ENCODE measurements around the gene BCL10. TPM values are rescaled to one million over a fixed set of nuclear protein-coding genes. Genes with fewer than 3 reads are reported as not detected.

The BCL10 gene
- total and polyA plus RNA-seq, 2 of the 13 experiments (the other 11 are each of a cell fraction or from before 2014, with no cell fraction given) = 3.7 to 14.1 TPM

DNA sequence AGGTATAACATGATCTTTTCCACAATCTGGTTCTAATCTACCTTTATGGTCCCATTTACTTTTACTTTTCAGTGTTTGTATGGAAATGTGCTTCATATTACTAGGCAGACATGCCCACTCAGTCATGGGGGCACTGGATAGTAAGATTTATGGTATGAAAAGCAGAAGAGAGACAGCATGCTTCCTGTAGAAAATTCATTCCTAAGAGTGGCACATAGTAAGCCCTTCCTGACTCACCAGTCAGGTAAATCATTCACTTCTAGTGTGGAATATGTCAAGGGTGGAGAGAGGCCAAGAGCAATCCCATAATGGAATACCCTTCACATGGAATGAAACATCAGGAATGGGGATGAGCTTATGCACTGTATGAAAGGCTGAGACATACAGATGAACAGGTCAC is 49.5 kb upstream of the BCL10 start (continued):
- TF ChIP-seq, protein P1, sequence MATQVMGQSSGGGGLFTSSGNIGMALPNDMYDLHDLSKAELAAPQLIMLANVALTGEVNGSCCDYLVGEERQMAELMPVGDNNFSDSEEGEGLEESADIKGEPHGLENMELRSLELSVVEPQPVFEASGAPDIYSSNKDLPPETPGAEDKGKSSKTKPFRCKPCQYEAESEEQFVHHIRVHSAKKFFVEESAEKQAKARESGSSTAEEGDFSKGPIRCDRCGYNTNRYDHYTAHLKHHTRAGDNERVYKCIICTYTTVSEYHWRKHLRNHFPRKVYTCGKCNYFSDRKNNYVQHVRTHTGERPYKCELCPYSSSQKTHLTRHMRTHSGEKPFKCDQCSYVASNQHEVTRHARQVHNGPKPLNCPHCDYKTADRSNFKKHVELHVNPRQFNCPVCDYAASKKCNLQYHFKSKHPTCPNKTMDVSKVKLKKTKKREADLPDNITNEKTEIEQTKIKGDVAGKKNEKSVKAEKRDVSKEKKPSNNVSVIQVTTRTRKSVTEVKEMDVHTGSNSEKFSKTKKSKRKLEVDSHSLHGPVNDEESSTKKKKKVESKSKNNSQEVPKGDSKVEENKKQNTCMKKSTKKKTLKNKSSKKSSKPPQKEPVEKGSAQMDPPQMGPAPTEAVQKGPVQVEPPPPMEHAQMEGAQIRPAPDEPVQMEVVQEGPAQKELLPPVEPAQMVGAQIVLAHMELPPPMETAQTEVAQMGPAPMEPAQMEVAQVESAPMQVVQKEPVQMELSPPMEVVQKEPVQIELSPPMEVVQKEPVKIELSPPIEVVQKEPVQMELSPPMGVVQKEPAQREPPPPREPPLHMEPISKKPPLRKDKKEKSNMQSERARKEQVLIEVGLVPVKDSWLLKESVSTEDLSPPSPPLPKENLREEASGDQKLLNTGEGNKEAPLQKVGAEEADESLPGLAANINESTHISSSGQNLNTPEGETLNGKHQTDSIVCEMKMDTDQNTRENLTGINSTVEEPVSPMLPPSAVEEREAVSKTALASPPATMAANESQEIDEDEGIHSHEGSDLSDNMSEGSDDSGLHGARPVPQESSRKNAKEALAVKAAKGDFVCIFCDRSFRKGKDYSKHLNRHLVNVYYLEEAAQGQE (IDR thresholded peaks at IDR 0.05; ENCODE audit: borderline replicate concordance in 1 of 2, low read depth in 1 of 2, low read length in 2 of 2) = no peak
- peak; percentile 62; the same call in 1 of the 2 replicates for TF ChIP-seq ZKSCAN1 (IDR thresholded peaks at IDR 0.05; ENCODE audit: low read length)
- TF ChIP-seq ZNF615 (CRISPR knock-in tag; IDR thresholded peaks at IDR 0.05; ENCODE audit: borderline replicate concordance) = no peak
- TF ChIP-seq MED1 (CRISPR knock-in tag; IDR thresholded peaks at IDR 0.05) = peak; percentile 50
- TF ChIP-seq ZNF720 (CRISPR knock-in tag; IDR thresholded peaks at IDR 0.05) = no peak
- TF ChIP-seq ZBTB3 (CRISPR knock-in tag; IDR thresholded peaks at IDR 0.05; ENCODE audit: borderline replicate concordance, low read depth) = no peak
- no peak for TF ChIP-seq LBX2 (CRISPR knock-in tag; IDR thresholded peaks at IDR 0.05; ENCODE audit: borderline replicate concordance)
- no peak for TF ChIP-seq NKX3-1 (CRISPR knock-in tag; IDR thresholded peaks at IDR 0.05)
- TF ChIP-seq KLF15 (CRISPR knock-in tag; IDR thresholded peaks at IDR 0.05; ENCODE audit: borderline replicate concordance) = no peak
- TF ChIP-seq ETV5 (CRISPR knock-in tag; IDR thresholded peaks at IDR 0.05; ENCODE audit: borderline replicate concordance) = peak; percentile 23; the same call in 1 of the 2 replicates
- no peak for TF ChIP-seq CHD2 (IDR thresholded peaks at IDR 0.05; ENCODE audit: low read depth, low read length)
- no peak for TF ChIP-seq ZNF382 (CRISPR knock-in tag; IDR thresholded peaks at IDR 0.05; ENCODE audit: borderline replicate concordance)
- TF ChIP-seq ZBTB2 (CRISPR knock-in tag; IDR thresholded peaks at IDR 0.05; ENCODE audit: low read depth) = no peak
- TF ChIP-seq, protein P2, sequence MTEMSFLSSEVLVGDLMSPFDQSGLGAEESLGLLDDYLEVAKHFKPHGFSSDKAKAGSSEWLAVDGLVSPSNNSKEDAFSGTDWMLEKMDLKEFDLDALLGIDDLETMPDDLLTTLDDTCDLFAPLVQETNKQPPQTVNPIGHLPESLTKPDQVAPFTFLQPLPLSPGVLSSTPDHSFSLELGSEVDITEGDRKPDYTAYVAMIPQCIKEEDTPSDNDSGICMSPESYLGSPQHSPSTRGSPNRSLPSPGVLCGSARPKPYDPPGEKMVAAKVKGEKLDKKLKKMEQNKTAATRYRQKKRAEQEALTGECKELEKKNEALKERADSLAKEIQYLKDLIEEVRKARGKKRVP (CRISPR knock-in tag; IDR thresholded peaks at IDR 0.05) = no peak
- peak; percentile 58; the same call in 1 of the 2 replicates for TF ChIP-seq HMG20A (CRISPR knock-in tag; IDR thresholded peaks at IDR 0.05; ENCODE audit: borderline replicate concordance)
- TF ChIP-seq TEAD3 (CRISPR knock-in tag; optimal IDR thresholded peaks at IDR 0.05; ENCODE audit: borderline replicate concordance) = peak; percentile 71
- TF ChIP-seq ZNF556 (CRISPR knock-in tag; IDR thresholded peaks at IDR 0.05; ENCODE audit: borderline replicate concordance) = no peak
- 0 out of 2 replicates have a peak, but pooled peaks have one; percentile 17 for TF ChIP-seq ELF1 (CRISPR knock-in tag; IDR thresholded peaks at IDR 0.05)
- TF ChIP-seq, protein P3, sequence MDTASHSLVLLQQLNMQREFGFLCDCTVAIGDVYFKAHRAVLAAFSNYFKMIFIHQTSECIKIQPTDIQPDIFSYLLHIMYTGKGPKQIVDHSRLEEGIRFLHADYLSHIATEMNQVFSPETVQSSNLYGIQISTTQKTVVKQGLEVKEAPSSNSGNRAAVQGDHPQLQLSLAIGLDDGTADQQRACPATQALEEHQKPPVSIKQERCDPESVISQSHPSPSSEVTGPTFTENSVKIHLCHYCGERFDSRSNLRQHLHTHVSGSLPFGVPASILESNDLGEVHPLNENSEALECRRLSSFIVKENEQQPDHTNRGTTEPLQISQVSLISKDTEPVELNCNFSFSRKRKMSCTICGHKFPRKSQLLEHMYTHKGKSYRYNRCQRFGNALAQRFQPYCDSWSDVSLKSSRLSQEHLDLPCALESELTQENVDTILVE (CRISPR knock-in tag; IDR thresholded peaks at IDR 0.05) = no peak
- TF ChIP-seq SOX5 (CRISPR knock-in tag; IDR thresholded peaks at IDR 0.05; ENCODE audit: borderline replicate concordance) = no peak
- no peak for TF ChIP-seq ZNF10 (CRISPR knock-in tag; IDR thresholded peaks at IDR 0.05; ENCODE audit: borderline replicate concordance, low read depth)
- TF ChIP-seq, protein P4, sequence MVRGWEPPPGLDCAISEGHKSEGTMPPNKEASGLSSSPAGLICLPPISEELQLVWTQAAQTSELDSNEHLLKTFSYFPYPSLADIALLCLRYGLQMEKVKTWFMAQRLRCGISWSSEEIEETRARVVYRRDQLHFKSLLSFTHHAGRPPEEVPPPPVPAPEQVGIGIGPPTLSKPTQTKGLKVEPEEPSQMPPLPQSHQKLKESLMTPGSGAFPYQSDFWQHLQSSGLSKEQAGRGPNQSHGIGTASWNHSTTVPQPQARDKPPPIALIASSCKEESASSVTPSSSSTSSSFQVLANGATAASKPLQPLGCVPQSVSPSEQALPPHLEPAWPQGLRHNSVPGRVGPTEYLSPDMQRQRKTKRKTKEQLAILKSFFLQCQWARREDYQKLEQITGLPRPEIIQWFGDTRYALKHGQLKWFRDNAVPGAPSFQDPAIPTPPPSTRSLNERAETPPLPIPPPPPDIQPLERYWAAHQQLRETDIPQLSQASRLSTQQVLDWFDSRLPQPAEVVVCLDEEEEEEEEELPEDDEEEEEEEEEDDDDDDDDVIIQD (CRISPR knock-in tag; IDR thresholded peaks at IDR 0.05; ENCODE audit: low read depth) = peak; percentile 86
